ENCODE results near the gene EIF4G3. TPM values are rescaled to one million over a fixed set of nuclear protein-coding genes. Genes with fewer than 3 reads are reported as not detected.

EIF4G3 gene
- total and polyA plus RNA-seq, 9 of the 15 experiments (the other 6 are each of a cell fraction or from before 2014, with no cell fraction given) = 6.7 to 40.5 (median 32.1) TPM

DNA sequence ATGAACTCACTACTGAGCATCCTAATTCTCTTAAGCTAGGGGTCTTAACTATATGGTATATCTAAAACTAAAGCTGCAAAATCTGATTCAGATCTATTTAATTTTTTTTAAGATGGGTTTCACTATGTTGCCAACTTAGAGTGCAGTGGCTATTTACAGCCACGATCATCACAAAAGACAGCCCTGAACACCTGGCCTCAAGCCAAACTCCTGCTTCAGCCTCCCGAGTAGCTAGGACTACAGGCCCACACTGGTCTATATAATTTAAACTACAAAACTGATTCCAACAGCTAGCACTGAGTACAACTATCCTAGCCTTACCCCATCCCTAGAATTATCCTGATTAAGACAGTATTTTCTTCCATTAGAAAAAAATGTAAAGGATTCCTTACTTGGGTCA lies 37.1 kb downstream of the EIF4G3 start:
- Histone ChIP-seq H3K36me3 (ENCODE audit: control insufficient read depth, insufficient read depth, low read length) (peaks cover 6% of the 10 kb centered on the region; the same call in 1 of the 3 replicates), H3K9me3 (replicated peaks; ENCODE audit: control insufficient read depth, insufficient read depth, low read depth, low read length) (no peaks in the 10 kb centered on the region), H3K4me3 (no peak overlapping the region), H4K20me1 (replicated peaks; ENCODE audit: control insufficient read depth, insufficient read depth, low read length) (no peaks in the 10 kb centered on the region), H3K27ac (ENCODE audit: extremely low read depth, low read depth, low read length) (no peak overlapping the region), H3K9ac (ENCODE audit: insufficient read depth in 1 of 2, low read depth in 2 of 2, low read length in 2 of 2) (no peak overlapping the region), H3K4me1 (replicated peaks in 1 of 2; ENCODE audit: control insufficient read depth in 2 of 2, insufficient read depth in 2 of 2, low read length in 2 of 2) (no peaks in the 10 kb centered on the region), H3K9me1 (ENCODE audit: control insufficient read depth, insufficient read depth, low read length) (no peaks in the 10 kb centered on the region), H3K4me2 (ENCODE audit: insufficient read depth, low read length) (no peak overlapping the region), H3K79me2 (ENCODE audit: control insufficient read depth, insufficient read depth, low read length) (no peaks in the 10 kb centered on the region), H2AFZ (ENCODE audit: low read depth, low read length) (no peak overlapping the region), H3K27me3 (ENCODE audit: control insufficient read depth in 2 of 2, insufficient read depth in 2 of 2, low read length in 2 of 2) (no peaks in the 10 kb centered on the region)
- peak in 1 of 4 experiments; percentile 27 for DNase-seq (ENCODE audit: extremely low read depth in 1 of 4, low spot score in 3 of 4)
- WGBS (ENCODE audit: insufficient coverage, low coverage, missing lambda C conversion rate) = 42% methylated on average over 2 of the region's 2 CpGs
- no peak for FAIRE-seq
- POLR2A ChIA-PET = interaction anchor here (1.6 to 1.7 kb wide), 2 partner anchors 11 to 12 kb away, joined by 6 to 7 read pairs; no protein-coding TSS in a partner anchor
- in situ Hi-C loops (cut with MboI) = no loop called here
- CTCF ChIA-PET (ENCODE audit: low intra/inter-chr PET ratio) = no interaction called here
- intact Hi-C loops (cut with micrococcal nuclease) = no loop called here
- BruUV-seq (replicated peaks) = no TSS peak
- ATAC-seq = peak; percentile 63
- TF ChIP-seq RBM39 (optimal IDR thresholded peaks at IDR 0.05; ENCODE audit: low read depth, low read length) = no peak
- TF ChIP-seq, protein P1, sequence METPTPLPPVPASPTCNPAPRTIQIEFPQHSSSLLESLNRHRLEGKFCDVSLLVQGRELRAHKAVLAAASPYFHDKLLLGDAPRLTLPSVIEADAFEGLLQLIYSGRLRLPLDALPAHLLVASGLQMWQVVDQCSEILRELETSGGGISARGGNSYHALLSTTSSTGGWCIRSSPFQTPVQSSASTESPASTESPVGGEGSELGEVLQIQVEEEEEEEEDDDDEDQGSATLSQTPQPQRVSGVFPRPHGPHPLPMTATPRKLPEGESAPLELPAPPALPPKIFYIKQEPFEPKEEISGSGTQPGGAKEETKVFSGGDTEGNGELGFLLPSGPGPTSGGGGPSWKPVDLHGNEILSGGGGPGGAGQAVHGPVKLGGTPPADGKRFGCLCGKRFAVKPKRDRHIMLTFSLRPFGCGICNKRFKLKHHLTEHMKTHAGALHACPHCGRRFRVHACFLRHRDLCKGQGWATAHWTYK (CRISPR knock-in tag; IDR thresholded peaks at IDR 0.05) = no peak
- no peak for TF ChIP-seq ZNF23 (CRISPR knock-in tag; IDR thresholded peaks at IDR 0.05)
- TF ChIP-seq NFIC (IDR thresholded peaks at IDR 0.05) = peak; percentile 83
- no peak for TF ChIP-seq ZNF444 (CRISPR knock-in tag; IDR thresholded peaks at IDR 0.05)
- no peak for TF ChIP-seq RBM15 (IDR thresholded peaks at IDR 0.05; ENCODE audit: insufficient read depth, low read length)

All from K562 (cell line).